Mesenchymal stem cell (in vitro differentiated cells and primary cell): ENCODE data around the gene TPM3. TPM values are rescaled to one million over a fixed set of nuclear protein-coding genes. Genes with fewer than 3 reads are reported as not detected.

ENCODE experiments used
- DNase-seq: peaks from one replicate; pipeline ENCODE4 v3.0.0-alpha.2; 2013
- H2AFZ ChIP-seq: one replicate; pipeline ENCODE4 v1.6.1; 2013; ENCODE audit warnings: low read depth, mild to moderate bottlenecking, control low read depth, inconsistent platforms, low read length, moderate library complexity
- H2AK5ac ChIP-seq: 2 replicates; pipeline ENCODE4 v1.6.1; 2013; ENCODE audit warnings: low read length, moderate library complexity, mild to moderate bottlenecking, inconsistent platforms; ENCODE audit not compliant: severe bottlenecking
- H2BK120ac ChIP-seq: one replicate; pipeline ENCODE4 v1.6.1; 2013; ENCODE audit warnings: low read depth, mild to moderate bottlenecking, inconsistent platforms, low read length, moderate library complexity
- H2BK12ac ChIP-seq, 2 experiments: one replicate each; pipeline ENCODE4 v1.6.1; 2013; ENCODE audit warnings: inconsistent platforms in 2 of 2, low read length in 2 of 2, mild to moderate bottlenecking in 2 of 2, moderate library complexity in 2 of 2, control low read depth in 1 of 2
- H2BK15ac ChIP-seq: one replicate; pipeline ENCODE4 v1.6.1; 2013; ENCODE audit warnings: mild to moderate bottlenecking, low read depth, inconsistent platforms; ENCODE audit not compliant: poor library complexity, severe bottlenecking
- H2BK5ac ChIP-seq: 2 replicates; pipeline ENCODE4 v1.6.1; 2013; ENCODE audit warnings: low read depth, mild to moderate bottlenecking, low read length, control low read depth, inconsistent platforms; ENCODE audit not compliant: poor library complexity, severe bottlenecking
- H3K14ac ChIP-seq, 2 experiments: one replicate each; pipeline ENCODE4 v1.6.1; 2013; ENCODE audit warnings: inconsistent platforms in 2 of 2, low read length in 2 of 2, control low read depth in 1 of 2, mild to moderate bottlenecking in 1 of 2, moderate library complexity in 1 of 2
- H3K18ac ChIP-seq, 2 experiments: one replicate each; pipeline ENCODE4 v1.6.1; 2013; ENCODE audit warnings: inconsistent platforms in 2 of 2, low read length in 2 of 2, control low read depth in 1 of 2, low read depth in 1 of 2, mild to moderate bottlenecking in 1 of 2
- H3K23ac ChIP-seq, 2 experiments: one replicate each; pipeline ENCODE4 v1.6.1; 2013; ENCODE audit warnings: inconsistent platforms in 2 of 2, low read length in 2 of 2, mild to moderate bottlenecking in 2 of 2, moderate library complexity in 2 of 2, control low read depth in 1 of 2
- H3K27ac ChIP-seq: 2 replicates; pipeline ENCODE4 v1.5.1; 2013; ENCODE audit warnings: mild to moderate bottlenecking, moderate library complexity, low read length, control low read depth, inconsistent platforms; ENCODE audit not compliant: poor library complexity, severe bottlenecking
- H3K27me3 ChIP-seq, 2 experiments: 2 replicates each; pipeline versions ENCODE4 v1.6.1 to v1.7.0; 2013; ENCODE audit warnings: low read length in 2 of 2, mild to moderate bottlenecking in 2 of 2, moderate library complexity in 2 of 2, control low read depth in 1 of 2, inconsistent platforms in 1 of 2; ENCODE audit not compliant: control insufficient read depth in 1 of 2, insufficient read depth in 1 of 2
- H3K36me3 ChIP-seq, 2 experiments: 2 replicates each; pipeline versions ENCODE4 v1.6.1 to v1.7.0; 2013; ENCODE audit warnings: low read length in 2 of 2, control low read depth in 1 of 2, inconsistent platforms in 1 of 2, low read depth in 1 of 2, mild to moderate bottlenecking in 1 of 2; ENCODE audit not compliant: insufficient read depth in 2 of 2, control insufficient read depth in 1 of 2
- H3K4ac ChIP-seq, 2 experiments: one replicate each; pipeline ENCODE4 v1.6.1; 2013; ENCODE audit warnings: inconsistent platforms in 2 of 2, low read length in 2 of 2, mild to moderate bottlenecking in 2 of 2, moderate library complexity in 2 of 2, control low read depth in 1 of 2, low read depth in 1 of 2
- H3K4me1 ChIP-seq: 2 replicates; pipeline ENCODE4 v1.6.1; 2013; ENCODE audit warnings: low read depth, low read length, control low read depth; ENCODE audit not compliant: control insufficient read depth, insufficient read depth
- H3K4me2 ChIP-seq: 2 replicates; pipeline ENCODE4 v1.6.1; 2013; ENCODE audit warnings: low read length, mild to moderate bottlenecking, inconsistent platforms; ENCODE audit not compliant: poor library complexity, severe bottlenecking
- H3K4me3 ChIP-seq, 2 experiments: 2 replicates each; pipeline versions ENCODE4 v1.5.1 to v1.7.0; 2013; ENCODE audit warnings: low read length in 2 of 2, mild to moderate bottlenecking in 2 of 2, control low read depth in 1 of 2, low read depth in 1 of 2; ENCODE audit not compliant: insufficient read depth in 1 of 2
- H3K79me1 ChIP-seq: replicated peaks from 2 replicates; pipeline ENCODE4 v1.6.1; 2013; ENCODE audit warnings: mild to moderate bottlenecking, control low read depth, low read length, inconsistent platforms; ENCODE audit not compliant: poor library complexity, severe bottlenecking
- H3K9ac ChIP-seq: 2 replicates; pipeline ENCODE4 v1.7.0; 2013; ENCODE audit warnings: mild to moderate bottlenecking, low read length, moderate library complexity
- H3K9me3 ChIP-seq: 2 replicates; pipeline ENCODE4 v1.7.0; 2013; ENCODE audit warnings: mild to moderate bottlenecking, low read length; ENCODE audit not compliant: control insufficient read depth
- H4K8ac ChIP-seq: one replicate; pipeline ENCODE4 v1.6.1; 2013; ENCODE audit warnings: inconsistent platforms, mild to moderate bottlenecking, low read length, moderate library complexity
- H4K91ac ChIP-seq: one replicate; pipeline ENCODE4 v1.6.1; 2013; ENCODE audit warnings: mild to moderate bottlenecking, low read length, inconsistent platforms
- WGBS: methylation state at CpG from one replicate; pipeline ENCODE4 v1.1.7; 2013; ENCODE audit warnings: mixed read lengths; 5-methylcytosine and 5-hydroxymethylcytosine counted together
- polyA plus RNA-seq, 2 experiments: library from polyadenylated mRNA; stranded (reverse); fragments of 200-250 nt; gene quantifications; one replicate each; pipeline ENCODE4 v1.2.3, GENCODE V29; 2013

The TPM3 gene
- polyA plus RNA-seq (2013, experiment 1 of 2): 332 TPM
- 336 TPM for polyA plus RNA-seq (2013, experiment 2 of 2)

GRCh38 chr1:154191990-154192461 is at the start of gene TPM3:
Gene TPM3 (minus strand): TSS chr1:154192100. CDS start chr1:154192018, 82 bp downstream.
- Histone ChIP-seq H4K91ac (no peak within 1 kb of the TSS), H3K36me3 (no peaks in the 10 kb centered on the region), H3K9me3 (no peaks in the 10 kb centered on the region), H3K23ac (no peak within 1 kb of the TSS), H3K4me3 (no peak within 1 kb of the TSS), H2BK15ac (no peak within 1 kb of the TSS), H3K14ac (no peak within 1 kb of the TSS), H3K4me2 (no peak within 1 kb of the TSS), H3K79me1 (no peaks in the 10 kb centered on the region), H2BK120ac (no peak within 1 kb of the TSS), H3K4ac (no peak within 1 kb of the TSS), H2AK5ac (no peak within 1 kb of the TSS), H4K8ac (no peak within 1 kb of the TSS), H3K18ac (no peak within 1 kb of the TSS), H3K27me3 (peaks cover 35 to 47% of the 10 kb centered on the region in 2 experiments), H3K9ac (no peak within 1 kb of the TSS), H2BK12ac (peak within 1 kb of the TSS in 1 of 2 experiments; percentile 10), H3K27ac (no peak within 1 kb of the TSS), H2BK5ac (no peak within 1 kb of the TSS), H3K4me1 (no peaks in the 10 kb centered on the region), H2AFZ (no peak within 1 kb of the TSS)
- no peak for DNase-seq
- no CpG with 5 or more reads among the region's 1 CpG for WGBS

- Histone ChIP-seq H3K9me3 (no peaks in the 10 kb centered on the region), H3K4me1 (no peaks in the 10 kb centered on the region), H3K36me3 (peaks cover 33 to 96% of the 10 kb centered on the region in 2 experiments), H3K18ac (no peak overlapping the region), H3K4me3 (no peak overlapping the region), H3K79me1 (peaks cover 21% of the 10 kb centered on the region), H3K4ac (no peak overlapping the region), H2BK120ac (no peak overlapping the region), H3K27me3 (no peaks in the 10 kb centered on the region), H2AFZ (no peak overlapping the region), H2AK5ac (no peak overlapping the region), H4K91ac (no peak overlapping the region), H3K9ac (no peak overlapping the region), H3K27ac (no peak overlapping the region), H3K14ac (no peak overlapping the region), H3K4me2 (no peak overlapping the region), H3K23ac (no peak overlapping the region), H4K8ac (no peak overlapping the region), H2BK15ac (no peak overlapping the region), H2BK5ac (no peak overlapping the region), H2BK12ac (no peak overlapping the region)
- DNase-seq: no peak
- WGBS: 100% methylated on average over 2 of the region's 3 CpGs
These were observed 48.5 kb upstream of the TPM3 start for GRCh38 chr1:154240294-154240833.

GRCh38 chr1:154239491-154239890 is 47.6 kb upstream of the TPM3 start:
- Histone ChIP-seq H3K18ac (no peak overlapping the region), H3K9me3 (no peaks in the 10 kb centered on the region), H2BK15ac (no peak overlapping the region), H3K4me1 (no peaks in the 10 kb centered on the region), H3K9ac (no peak overlapping the region), H2BK12ac (no peak overlapping the region), H3K4ac (no peak overlapping the region), H2BK120ac (no peak overlapping the region), H3K36me3 (peaks cover 33 to 96% of the 10 kb centered on the region in 2 experiments), H3K27me3 (no peaks in the 10 kb centered on the region), H3K79me1 (peaks cover 20% of the 10 kb centered on the region), H3K27ac (no peak overlapping the region), H3K14ac (no peak overlapping the region), H2BK5ac (no peak overlapping the region), H4K8ac (no peak overlapping the region), H2AFZ (no peak overlapping the region), H4K91ac (no peak overlapping the region), H3K4me2 (no peak overlapping the region), H2AK5ac (no peak overlapping the region), H3K4me3 (no peak overlapping the region), H3K23ac (no peak overlapping the region)
- 97% methylated on average over 2 of the region's 3 CpGs for WGBS
- DNase-seq: no peak

- no peak overlapping the region for H3K27ac ChIP-seq
- H4K8ac ChIP-seq: no peak overlapping the region
- no peak overlapping the region for H3K4ac ChIP-seq
- H2BK12ac ChIP-seq: no peak overlapping the region
- 99% methylated on average over 4 of the region's 6 CpGs for WGBS
- no peak overlapping the region for H2AFZ ChIP-seq
- no peak overlapping the region for H3K4me3 ChIP-seq
- no peak overlapping the region for H3K9ac ChIP-seq
- no peaks in the 10 kb centered on the region for H3K9me3 ChIP-seq
- no peak overlapping the region for H3K14ac ChIP-seq
- H3K27me3 ChIP-seq: no peaks in the 10 kb centered on the region
- H3K18ac ChIP-seq: no peak overlapping the region
- no peak for DNase-seq
- no peak overlapping the region for H4K91ac ChIP-seq
- peaks cover 20% of the 10 kb centered on the region for H3K79me1 ChIP-seq
- no peak overlapping the region for H2BK5ac ChIP-seq
- peaks cover 34 to 95% of the 10 kb centered on the region in 2 experiments for H3K36me3 ChIP-seq
- H2BK15ac ChIP-seq: no peak overlapping the region
- no peak overlapping the region for H3K23ac ChIP-seq
- H3K4me1 ChIP-seq: no peaks in the 10 kb centered on the region
- H2BK120ac ChIP-seq: no peak overlapping the region
- H2AK5ac ChIP-seq: no peak overlapping the region
- no peak overlapping the region for H3K4me2 ChIP-seq
These were observed 46.1 kb upstream of the TPM3 start for GRCh38 chr1:154237880-154238506.
